ENCODE measurements around the gene MARCHF3. TPM values are rescaled to one million over a fixed set of nuclear protein-coding genes. Genes with fewer than 3 reads are reported as not detected.

Gene MARCHF3
- total RNA-seq, 1 donor from 2014 or later = 4.2 TPM

DNA sequence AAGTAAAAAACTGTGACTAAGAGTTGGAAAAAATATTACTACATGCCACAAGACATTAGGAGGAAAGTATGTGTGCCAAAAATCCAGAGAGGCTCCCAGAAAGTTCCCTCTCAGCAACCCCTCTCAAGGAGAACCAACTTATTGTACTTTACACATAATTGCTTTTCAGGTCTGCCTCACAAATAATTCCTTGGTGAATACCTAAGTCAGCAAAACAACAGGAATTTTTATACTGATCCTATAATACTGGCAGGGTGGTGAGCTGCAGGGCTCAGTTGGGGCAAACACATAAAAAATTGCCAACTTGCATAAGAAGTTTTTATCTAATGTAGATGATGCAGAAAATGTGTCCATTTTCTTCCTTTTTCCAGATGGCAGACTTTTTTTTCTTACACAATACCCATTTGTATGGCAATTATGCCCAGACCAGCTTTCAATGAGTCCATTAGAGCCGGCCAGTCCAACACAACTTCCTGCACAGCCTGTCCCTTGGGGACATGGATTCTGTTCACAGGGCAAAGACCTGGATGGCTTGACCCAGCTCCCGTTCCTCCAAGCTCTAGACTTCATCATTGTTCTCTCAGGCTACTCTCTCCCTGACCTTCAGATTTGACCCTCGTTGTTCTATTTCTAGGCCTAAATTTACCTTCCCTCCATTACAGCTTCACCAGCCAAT lies 31.3 kb downstream of the MARCHF3 start:
- peaks cover 7% of the 10 kb centered on the region for H3K4me1 Mint-ChIP-seq
- intact Hi-C loops (cut with micrococcal nuclease) = no loop called here
- DNase-seq = no peak
- no peak overlapping the region for H3K4me3 Mint-ChIP-seq
- no peaks in the 10 kb centered on the region for H3K36me3 Mint-ChIP-seq (ENCODE audit: low read depth)
- H3K27me3 Mint-ChIP-seq = peaks cover 6% of the 10 kb centered on the region
- H3K27ac Mint-ChIP-seq = no peak overlapping the region
- H3K9me3 Mint-ChIP-seq = peaks cover 4% of the 10 kb centered on the region

DNA sequence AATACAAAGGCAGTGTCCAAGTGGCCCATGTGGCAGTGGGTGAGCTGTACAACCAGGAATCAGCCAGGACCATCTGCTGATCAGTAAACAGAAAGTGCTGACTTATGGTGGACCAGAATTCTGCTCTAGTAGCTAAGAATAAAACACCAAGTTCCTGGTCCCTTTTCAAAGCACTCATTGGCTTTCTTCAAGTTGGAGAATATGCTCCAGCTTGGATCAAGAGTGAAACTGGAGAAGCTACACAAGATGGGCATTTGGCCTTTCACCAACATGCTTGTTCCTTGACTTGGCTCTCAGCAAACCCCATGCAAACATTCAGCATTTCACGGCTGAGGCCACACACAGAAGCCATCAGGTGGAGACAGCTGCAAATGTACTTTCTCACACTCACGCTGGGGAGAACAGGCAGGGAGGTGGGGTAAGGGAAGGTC lies 32.1 kb downstream of the MARCHF3 start:
- Mint-ChIP-seq H3K27me3 (peaks cover 6% of the 10 kb centered on the region), H3K27ac (no peak overlapping the region), H3K36me3 (ENCODE audit: low read depth) (no peaks in the 10 kb centered on the region), H3K4me1 (peaks cover 7% of the 10 kb centered on the region), H3K9me3 (peaks cover 4% of the 10 kb centered on the region), H3K4me3 (no peak overlapping the region)
- intact Hi-C loops (cut with micrococcal nuclease) = no loop called here
- DNase-seq = no peak

DNA sequence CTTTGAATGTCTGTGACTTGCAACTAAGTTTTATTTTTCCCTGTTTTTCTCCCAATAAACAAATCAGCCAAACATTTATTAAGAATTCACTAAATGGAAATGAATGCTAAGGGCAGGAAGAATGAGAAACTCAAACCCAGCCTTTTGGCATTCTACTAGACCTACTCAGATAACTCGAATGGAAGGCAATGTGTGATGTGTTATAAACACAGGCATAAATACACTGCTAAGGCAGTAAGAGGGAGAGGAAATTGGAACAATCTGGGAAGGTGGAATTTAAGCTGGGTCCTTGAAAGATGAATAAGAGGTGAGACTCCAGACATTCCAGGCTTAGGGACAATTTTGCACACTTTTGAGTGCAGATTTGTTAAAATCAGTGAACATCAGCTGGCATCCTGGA lies 34.7 kb downstream of the MARCHF3 start:
- DNase-seq = no peak
- peaks cover under 1% of the 10 kb centered on the region for H3K36me3 Mint-ChIP-seq (ENCODE audit: low read depth)
- intact Hi-C loops (cut with micrococcal nuclease) = no loop called here
- no peak overlapping the region for H3K27ac Mint-ChIP-seq
- peaks cover 6% of the 10 kb centered on the region for H3K27me3 Mint-ChIP-seq
- peaks cover 11% of the 10 kb centered on the region for H3K9me3 Mint-ChIP-seq
- H3K4me1 Mint-ChIP-seq = peaks cover 10% of the 10 kb centered on the region
- no peak overlapping the region for H3K4me3 Mint-ChIP-seq

DNA sequence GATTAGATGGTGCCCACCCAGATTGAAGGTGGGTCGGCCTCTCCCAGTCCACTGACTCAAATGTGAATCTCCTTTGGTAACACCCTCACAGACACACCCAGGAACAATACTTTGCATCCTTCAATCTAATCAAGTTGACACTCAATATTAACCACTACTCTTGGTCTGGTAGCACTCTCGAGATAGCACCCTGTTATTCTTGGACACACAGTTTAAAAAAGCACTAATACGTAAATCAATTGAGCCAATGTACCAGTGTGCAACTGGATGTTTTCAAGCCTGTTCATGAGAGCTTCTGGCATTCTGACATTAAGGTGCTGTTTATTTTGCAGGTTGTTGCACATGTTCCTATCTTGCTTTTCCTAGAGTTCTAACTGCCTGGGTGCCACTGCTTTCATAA lies 35.3 kb downstream of the MARCHF3 start:
- intact Hi-C loops (cut with micrococcal nuclease) = no loop called here
- Mint-ChIP-seq H3K27me3 (peaks cover 6% of the 10 kb centered on the region), H3K4me3 (no peak overlapping the region), H3K27ac (no peak overlapping the region), H3K9me3 (peaks cover 15% of the 10 kb centered on the region), H3K36me3 (ENCODE audit: low read depth) (peaks cover 4% of the 10 kb centered on the region), H3K4me1 (peaks cover 10% of the 10 kb centered on the region)
- no peak for DNase-seq

DNA sequence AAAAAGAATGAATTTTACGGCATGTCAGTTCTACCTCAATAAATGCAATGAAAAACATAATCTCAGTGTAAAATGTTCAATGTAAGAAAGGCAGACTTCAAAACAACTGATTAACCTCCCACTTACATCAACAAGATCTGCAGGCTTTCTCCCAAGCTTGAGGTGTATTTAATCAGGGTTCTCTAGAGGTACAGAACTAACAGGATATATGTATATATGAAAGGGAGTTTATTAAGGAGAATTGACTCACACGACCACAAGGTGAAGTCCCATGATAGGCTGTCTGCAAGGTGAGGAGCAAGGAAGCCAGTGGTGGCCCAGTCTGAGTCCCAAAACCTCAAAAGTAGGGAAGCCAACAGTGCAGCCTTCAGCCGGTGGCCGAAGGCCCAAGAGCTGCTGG lies 35.9 kb downstream of the MARCHF3 start:
- intact Hi-C loops (cut with micrococcal nuclease) = no loop called here
- Mint-ChIP-seq H3K4me3 (no peak overlapping the region), H3K4me1 (peaks cover 10% of the 10 kb centered on the region), H3K27me3 (peaks cover 6% of the 10 kb centered on the region), H3K27ac (no peak overlapping the region), H3K9me3 (peaks cover 15% of the 10 kb centered on the region), H3K36me3 (ENCODE audit: low read depth) (peaks cover 4% of the 10 kb centered on the region)
- no peak for DNase-seq

DNA sequence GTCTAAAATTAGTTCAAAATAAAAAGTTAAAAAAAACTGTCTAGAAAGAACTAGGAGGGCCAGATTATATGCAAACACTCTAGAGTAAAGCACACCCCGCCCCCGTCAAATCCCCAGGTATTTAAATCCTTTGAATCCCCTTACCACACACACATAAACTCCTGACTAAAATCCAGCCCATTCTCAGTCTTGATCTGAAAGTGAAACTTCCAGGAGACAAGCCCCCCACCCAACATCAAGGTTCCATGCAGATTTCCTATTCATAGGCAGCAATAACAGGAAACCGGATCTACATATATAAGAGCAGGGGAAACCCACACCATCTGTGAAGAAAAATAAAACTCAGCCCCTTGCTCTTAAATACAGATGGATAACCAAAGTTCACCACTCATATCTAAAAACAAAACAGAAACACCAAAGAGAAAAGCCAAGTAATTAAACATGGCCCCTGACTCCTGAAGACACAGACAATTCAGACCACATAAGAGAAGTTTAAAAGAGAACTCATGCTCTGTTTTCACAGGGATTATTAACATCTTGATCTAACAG lies 42.3 kb downstream of the MARCHF3 start:
- peak; percentile 80 for DNase-seq
- peaks cover 19% of the 10 kb centered on the region for H3K4me1 Mint-ChIP-seq
- no peaks in the 10 kb centered on the region for H3K27me3 Mint-ChIP-seq
- peak overlapping the region; percentile 87 for H3K27ac Mint-ChIP-seq
- H3K4me3 Mint-ChIP-seq = peak overlapping the region; percentile 60
- intact Hi-C loops (cut with micrococcal nuclease) = loop anchor here (1.0 to 5.0 kb wide), 4 partner anchors 24 to 387 kb away; partner anchors contain the start of genes LMNB1, MARCHF3 and PHAX
- H3K9me3 Mint-ChIP-seq = peaks cover 9% of the 10 kb centered on the region
- peaks cover 4% of the 10 kb centered on the region for H3K36me3 Mint-ChIP-seq (ENCODE audit: low read depth)

DNA sequence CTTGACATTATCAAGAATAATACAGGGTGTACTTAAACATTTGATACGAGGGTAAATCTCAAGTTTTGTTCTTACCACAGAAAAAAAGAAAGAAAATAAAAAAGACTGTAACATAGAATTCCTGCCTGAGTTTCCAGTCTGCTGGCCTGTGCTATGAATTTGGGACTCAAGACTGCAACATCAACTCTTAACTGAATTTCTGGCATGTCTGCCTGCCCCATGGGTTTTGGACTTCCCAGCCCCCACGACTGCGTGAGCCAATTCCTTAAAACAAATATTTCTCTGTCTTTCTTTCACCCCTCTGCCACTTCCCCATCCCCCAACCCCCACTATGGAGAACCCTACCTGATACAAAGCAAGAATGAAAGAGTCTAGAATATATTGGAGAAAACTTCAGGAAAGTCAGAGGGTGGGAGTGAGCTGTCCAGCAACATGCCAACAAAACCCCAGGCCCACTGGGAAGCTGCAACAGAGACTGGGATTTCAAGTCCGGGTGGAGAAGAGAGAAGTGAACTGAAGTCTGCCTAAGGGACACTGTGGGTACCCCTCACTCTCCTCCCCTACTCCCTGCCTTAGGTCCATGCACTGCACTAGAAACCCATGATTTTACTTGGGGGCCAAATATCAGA lies 43.0 kb downstream of the MARCHF3 start:
- Mint-ChIP-seq H3K27me3 (no peaks in the 10 kb centered on the region), H3K4me3 (no peak overlapping the region), H3K36me3 (ENCODE audit: low read depth) (peaks cover 4% of the 10 kb centered on the region), H3K27ac (peak overlapping the region; percentile 87), H3K9me3 (peaks cover 7% of the 10 kb centered on the region), H3K4me1 (peaks cover 17% of the 10 kb centered on the region)
- intact Hi-C loops (cut with micrococcal nuclease) = loop anchor here (5.0 kb wide), 1 partner anchor 210 kb away; the partner anchor contains the start of gene LMNB1
- DNase-seq = peak; percentile 49

DNA sequence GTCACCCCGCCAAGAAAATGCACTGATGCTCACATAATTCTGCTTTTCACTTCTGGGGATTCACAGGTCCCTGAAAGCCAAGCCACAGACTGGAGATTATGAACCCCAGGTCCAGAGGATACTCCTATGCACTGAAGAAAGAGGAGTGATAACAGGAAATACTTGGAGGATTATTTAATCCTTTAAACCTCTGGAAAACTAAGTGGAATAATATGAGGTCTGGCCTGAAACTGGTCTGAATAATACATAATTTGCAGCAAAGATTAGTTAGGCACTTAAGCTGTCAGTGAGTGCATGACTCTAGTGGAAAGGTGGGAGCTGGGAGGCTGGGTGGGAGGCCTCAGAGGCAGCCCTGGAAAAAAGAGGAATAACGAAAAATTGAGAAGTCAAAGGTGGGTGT lies 45.7 kb downstream of the MARCHF3 start:
- no peak overlapping the region for H3K4me3 Mint-ChIP-seq

DNA sequence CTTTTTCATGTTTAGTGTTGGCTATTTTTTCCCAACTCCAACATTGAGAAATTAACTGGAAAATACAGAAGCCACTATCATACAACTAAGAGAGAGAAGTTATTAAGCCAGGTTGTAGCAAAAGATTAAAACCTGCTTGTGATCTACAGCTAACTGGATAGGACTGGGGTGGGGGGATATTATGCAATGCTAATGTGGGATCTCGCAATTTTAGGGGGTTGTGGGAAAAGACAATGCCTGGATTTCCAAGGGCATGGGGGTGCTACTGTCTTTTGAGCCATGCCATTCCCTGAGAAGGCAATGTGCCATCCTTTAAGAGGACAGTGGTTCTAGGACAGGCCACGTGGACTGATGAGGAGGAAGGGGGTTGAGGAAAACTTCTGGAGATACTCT lies 46.5 kb downstream of the MARCHF3 start:
- Mint-ChIP-seq H3K27me3 (no peaks in the 10 kb centered on the region), H3K4me1 (peaks cover 22% of the 10 kb centered on the region), H3K36me3 (ENCODE audit: low read depth) (no peaks in the 10 kb centered on the region), H3K4me3 (no peak overlapping the region), H3K9me3 (no peaks in the 10 kb centered on the region), H3K27ac (peak overlapping the region; percentile 42)
- intact Hi-C loops (cut with micrococcal nuclease) = no loop called here
- DNase-seq = no peak

More for the DNA sequence above, 45.7 kb downstream of the MARCHF3 start:
- intact Hi-C loops (cut with micrococcal nuclease) = loop anchor here (5.0 kb wide), 1 partner anchor 207 kb away; the partner anchor contains the start of gene LMNB1
- DNase-seq = no peak
- H3K36me3 Mint-ChIP-seq (ENCODE audit: low read depth) = no peaks in the 10 kb centered on the region
- peaks cover 24% of the 10 kb centered on the region for H3K4me1 Mint-ChIP-seq
- H3K9me3 Mint-ChIP-seq = no peaks in the 10 kb centered on the region
- H3K27ac Mint-ChIP-seq = no peak overlapping the region
- no peaks in the 10 kb centered on the region for H3K27me3 Mint-ChIP-seq

DNA sequence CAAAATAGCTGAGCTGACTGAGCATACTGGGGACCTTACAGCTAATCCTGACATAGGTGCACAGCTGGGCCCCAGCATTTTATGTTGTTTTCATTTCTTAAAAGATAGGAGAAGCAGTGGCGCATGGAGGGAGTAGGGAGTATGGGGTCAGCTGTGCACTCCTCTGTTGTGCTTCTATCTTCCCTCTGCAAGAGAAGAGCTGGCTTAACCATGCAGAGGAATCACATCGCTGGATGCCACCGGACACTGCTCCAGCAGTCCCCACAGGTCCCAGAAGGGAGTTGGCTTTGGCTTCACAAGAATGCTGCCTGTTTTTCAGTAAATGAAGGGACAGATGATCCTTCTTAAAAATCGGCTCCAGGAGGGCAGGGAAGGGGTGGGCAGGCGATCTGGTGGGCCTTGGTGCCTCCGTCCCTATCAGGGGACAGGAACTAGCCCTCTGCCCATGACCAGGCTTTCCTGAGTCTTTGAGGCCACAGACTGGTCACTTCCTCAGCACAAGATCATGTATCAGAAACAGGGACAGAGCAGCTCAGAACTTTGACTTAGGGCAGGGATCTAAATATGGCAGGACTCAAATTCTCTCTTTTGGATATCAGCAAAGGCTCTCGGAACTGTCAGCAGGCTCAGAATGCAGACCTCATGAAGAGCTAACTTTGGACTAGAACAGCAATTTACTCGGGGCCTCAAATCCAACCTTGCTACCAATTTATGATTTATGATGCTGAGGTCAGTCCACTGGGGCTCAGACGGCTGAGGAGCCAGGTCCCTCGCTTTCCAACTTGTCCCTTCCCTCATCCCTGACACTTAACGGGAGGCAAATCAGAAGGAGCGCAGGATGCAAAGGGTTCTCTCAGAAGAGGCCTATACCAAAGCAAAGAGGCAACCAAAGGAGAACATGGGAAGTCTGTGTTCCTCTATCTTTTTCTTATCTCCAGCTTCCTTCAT lies 47.2 kb downstream of the MARCHF3 start:
- no peaks in the 10 kb centered on the region for H3K9me3 Mint-ChIP-seq
- H3K4me3 Mint-ChIP-seq = no peak overlapping the region
- H3K4me1 Mint-ChIP-seq = peaks cover 19% of the 10 kb centered on the region
- DNase-seq = no peak
- H3K36me3 Mint-ChIP-seq (ENCODE audit: low read depth) = no peaks in the 10 kb centered on the region
- intact Hi-C loops (cut with micrococcal nuclease) = no loop called here
- H3K27ac Mint-ChIP-seq = no peak overlapping the region
- no peaks in the 10 kb centered on the region for H3K27me3 Mint-ChIP-seq

DNA sequence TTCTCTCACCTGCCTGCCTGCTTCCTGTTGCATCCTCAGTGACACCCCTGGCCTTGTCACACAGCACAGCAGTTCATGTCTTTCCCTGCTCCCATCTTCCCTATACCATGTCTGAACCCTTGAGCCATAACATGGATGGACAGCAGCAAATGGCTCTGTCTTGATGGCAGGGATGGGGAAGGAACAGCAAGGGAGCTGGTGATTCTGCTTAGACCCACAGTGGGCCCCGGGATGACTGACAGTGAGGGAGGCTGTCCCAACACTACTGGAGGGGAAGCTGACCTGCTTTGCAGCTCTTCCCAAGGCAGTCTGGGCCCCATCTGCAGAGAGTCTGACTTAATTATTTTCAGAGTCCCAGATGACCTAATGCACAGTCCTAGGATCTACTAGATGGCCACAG lies 48.2 kb downstream of the MARCHF3 start:
- H3K9me3 Mint-ChIP-seq = no peaks in the 10 kb centered on the region
- no peak overlapping the region for H3K27ac Mint-ChIP-seq
- H3K4me1 Mint-ChIP-seq = peaks cover 9% of the 10 kb centered on the region
- intact Hi-C loops (cut with micrococcal nuclease) = no loop called here
- H3K4me3 Mint-ChIP-seq = no peak overlapping the region
- H3K27me3 Mint-ChIP-seq = no peaks in the 10 kb centered on the region
- no peak for DNase-seq
- H3K36me3 Mint-ChIP-seq (ENCODE audit: low read depth) = no peaks in the 10 kb centered on the region

DNA sequence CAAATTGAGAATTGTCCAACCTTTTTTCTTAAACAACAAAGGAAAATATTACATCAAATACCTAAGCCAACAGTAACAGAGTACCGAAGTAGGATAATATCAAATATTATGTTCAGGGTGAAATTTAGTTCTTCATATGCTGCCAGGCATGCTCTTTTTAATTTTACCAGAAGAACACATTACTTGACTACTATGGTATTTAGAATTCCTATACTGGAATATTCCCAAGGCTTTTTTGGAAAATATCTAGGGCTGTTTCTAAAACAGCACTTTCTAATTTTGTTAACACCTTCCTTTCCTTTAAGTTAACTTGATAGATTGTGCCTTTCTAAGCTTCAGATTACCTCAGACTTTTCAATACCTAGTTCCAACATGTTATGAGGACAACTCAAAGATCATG lies 48.7 kb downstream of the MARCHF3 start:
- H3K27ac Mint-ChIP-seq = no peak overlapping the region

DNA sequence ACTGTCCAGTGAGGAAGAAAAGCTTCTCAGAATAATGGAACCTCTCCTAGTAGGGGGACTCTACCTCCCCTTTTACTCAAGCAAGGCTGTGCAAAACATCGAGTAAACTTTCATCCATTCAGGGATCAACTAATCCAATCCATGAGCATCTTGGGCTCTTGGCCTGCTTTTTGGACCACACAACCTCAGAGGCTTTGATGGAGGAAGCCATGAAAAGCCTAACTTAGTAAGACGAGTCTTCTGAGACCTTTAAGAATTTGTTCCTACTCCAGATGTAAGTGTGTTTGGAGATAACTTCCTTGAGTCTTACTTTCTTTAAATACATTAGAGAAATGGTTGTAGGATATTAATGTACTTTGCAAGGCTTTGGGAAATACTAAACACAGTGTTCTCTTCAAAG lies 49.1 kb downstream of the MARCHF3 start:
- H3K4me3 Mint-ChIP-seq = no peak overlapping the region
- no peaks in the 10 kb centered on the region for H3K36me3 Mint-ChIP-seq (ENCODE audit: low read depth)
- no peak for DNase-seq
- intact Hi-C loops (cut with micrococcal nuclease) = no loop called here
- no peaks in the 10 kb centered on the region for H3K27me3 Mint-ChIP-seq
- H3K9me3 Mint-ChIP-seq = no peaks in the 10 kb centered on the region
- H3K4me1 Mint-ChIP-seq = peaks cover 15% of the 10 kb centered on the region
- no peak overlapping the region for H3K27ac Mint-ChIP-seq

More for the DNA sequence above, 48.7 kb downstream of the MARCHF3 start:
- Mint-ChIP-seq H3K4me3 (no peak overlapping the region), H3K9me3 (no peaks in the 10 kb centered on the region), H3K4me1 (peaks cover 10% of the 10 kb centered on the region), H3K27me3 (no peaks in the 10 kb centered on the region), H3K36me3 (ENCODE audit: low read depth) (no peaks in the 10 kb centered on the region)
- intact Hi-C loops (cut with micrococcal nuclease) = no loop called here
- no peak for DNase-seq

All from activated CD4-positive, alpha-beta T cell treated with anti-CD3 and anti-CD28 coated beads, Interleukin-2, amount 10 ng/mL, durations not matched to agents 24 days and 14 days (primary cell).